C1 segment of cervical spinal cord (tissue), 14 donors: ENCODE results near the gene LIMK2.

Source experiments
- DNase-seq, 14 donors: peaks; one replicate each; lab custom pipeline; 2025; lab: John Stamatoyannopoulos, UW

LIMK2 gene

GRCh38 chr22:31272522-31273446, 60.7 kb downstream of the LIMK2 start:
- peak in 7 of 14 donors; percentile 17 to 47 (median 27) for DNase-seq

DNA sequence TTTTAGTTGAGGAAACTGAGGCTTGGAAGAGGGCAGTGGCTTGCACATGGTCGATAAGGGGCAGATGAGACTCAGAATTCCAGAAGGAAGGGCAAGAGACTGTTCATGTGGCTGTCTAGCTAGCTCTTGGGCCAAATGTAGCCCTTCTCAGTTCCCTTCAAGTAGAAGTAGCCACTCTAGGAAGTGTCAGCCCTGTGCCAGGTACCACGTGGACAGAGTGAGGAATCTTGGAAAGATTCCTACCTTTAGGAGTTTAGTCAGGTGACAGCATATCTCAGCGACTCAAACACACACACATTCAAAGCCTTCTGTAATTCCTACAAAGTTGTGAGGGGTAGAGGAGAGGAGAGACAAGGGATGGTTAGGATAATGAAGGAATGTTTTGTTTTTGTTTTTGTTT, 61.9 kb downstream of the LIMK2 start:
- DNase-seq: no peak

DNA sequence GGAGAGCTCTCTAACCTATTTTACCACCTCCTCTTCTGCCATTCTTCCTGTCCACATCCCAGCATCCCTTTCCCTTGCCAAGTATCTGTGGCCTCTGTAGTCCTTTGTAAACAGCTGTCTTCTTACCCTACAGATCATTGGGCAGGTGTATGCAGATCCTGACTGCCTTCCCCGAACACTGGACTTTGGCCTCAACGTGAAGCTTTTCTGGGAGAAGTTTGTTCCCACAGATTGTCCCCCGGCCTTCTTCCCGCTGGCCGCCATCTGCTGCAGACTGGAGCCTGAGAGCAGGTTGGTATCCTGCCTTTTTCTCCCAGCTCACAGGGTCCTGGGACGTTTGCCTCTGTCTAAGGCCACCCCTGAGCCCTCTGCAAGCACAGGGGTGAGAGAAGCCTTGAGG, 62.9 kb downstream of the LIMK2 start:
- no peak for DNase-seq

DNA sequence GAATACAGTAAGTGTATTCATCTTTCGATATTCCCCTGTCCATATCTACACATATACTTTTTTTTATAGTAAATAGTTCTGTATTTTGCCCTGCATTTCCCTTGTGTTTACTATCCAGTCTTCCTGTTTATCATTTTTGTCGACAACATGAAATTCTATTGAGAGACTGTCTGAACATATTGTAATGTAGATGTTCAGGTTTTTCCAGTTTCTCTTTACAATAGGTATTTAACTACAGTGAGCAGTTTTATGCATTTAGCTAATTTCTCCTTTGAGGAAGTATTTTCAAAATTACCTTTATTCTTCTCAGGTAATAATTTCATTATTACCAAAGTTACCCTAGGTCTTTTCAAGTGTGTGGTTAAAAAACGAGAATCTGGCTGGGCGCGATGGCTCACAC, 63.5 kb downstream of the LIMK2 start:
- no peak for DNase-seq

DNA sequence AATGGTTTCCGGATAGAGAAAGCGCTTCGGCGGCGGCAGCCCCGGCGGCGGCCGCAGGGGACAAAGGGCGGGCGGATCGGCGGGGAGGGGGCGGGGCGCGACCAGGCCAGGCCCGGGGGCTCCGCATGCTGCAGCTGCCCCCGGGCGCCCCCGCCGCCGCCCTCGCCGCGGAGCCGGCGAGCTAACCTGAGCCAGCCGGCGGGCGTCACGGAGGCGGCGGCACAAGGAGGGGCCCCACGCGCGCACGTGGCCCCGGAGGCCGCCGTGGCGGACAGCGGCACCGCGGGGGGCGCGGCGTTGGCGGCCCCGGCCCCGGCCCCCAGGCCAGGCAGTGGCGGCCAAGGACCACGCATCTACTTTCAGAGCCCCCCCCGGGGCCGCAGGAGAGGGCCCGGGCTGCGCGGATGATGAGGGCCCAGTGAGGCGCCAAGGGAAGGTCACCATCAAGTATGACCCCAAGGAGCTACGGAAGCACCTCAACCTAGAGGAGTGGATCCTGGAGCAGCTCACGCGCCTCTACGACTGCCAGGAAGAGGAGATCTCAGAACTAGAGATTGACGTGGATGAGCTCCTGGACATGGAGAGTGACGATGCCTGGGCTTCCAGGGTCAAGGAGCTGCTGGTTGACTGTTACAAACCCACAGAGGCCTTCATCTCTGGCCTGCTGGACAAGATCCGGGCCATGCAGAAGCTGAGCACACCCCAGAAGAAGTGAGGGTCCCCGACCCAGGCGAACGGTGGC, 64.5 kb downstream of the LIMK2 start:
- no peak for DNase-seq

DNA sequence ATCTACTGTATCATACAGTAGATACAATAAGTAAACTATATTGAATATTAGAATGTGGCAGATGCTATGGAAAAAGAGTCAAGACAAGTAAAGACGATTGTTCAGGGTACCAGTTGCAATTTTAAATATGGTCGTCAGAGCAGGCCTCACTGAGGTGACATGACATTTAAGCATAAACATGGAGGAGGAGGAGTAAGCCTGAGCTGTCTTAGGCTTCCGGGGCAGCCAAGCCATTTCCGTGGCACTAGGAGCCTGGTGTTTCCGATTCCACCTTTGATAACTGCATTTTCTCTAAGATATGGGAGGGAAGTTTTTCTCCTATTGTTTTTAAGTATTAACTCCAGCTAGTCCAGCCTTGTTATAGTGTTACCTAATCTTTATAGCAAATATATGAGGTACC, 65.6 kb downstream of the LIMK2 start:
- DNase-seq: no peak

- DNase-seq: no peak
Measured at GRCh38 chr22:31278151-31278621, 66.1 kb downstream of the LIMK2 start.

GRCh38 chr22:31278626-31279326, 66.7 kb downstream of the LIMK2 start:
- DNase-seq: no peak

- DNase-seq: no peak
Measured at GRCh38 chr22:31279327-31279669, 67.2 kb downstream of the LIMK2 start.

GRCh38 chr22:31279821-31280505, 67.9 kb downstream of the LIMK2 start:
- DNase-seq: no peak

DNA sequence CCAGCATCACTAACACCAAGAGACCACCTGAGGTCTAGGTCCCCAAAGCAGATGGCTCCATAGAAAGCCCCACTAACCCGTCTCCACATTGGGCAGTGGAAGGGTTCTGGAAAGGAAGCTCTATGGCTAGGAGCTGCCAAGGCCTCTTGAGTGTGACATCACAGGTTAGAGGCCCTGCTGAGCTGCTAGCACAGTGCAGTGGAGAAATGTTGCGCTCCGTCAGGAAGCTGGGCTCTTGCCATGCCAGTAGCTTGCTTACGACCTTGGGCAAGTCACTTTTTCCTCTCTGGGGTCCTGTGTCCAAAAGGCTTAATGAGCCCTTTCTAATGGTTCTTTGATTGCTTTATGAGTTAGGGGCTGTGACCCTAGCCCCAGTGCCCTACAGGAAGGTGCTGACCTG, 69.6 kb downstream of the LIMK2 start:
- no peak for DNase-seq

GRCh38 chr22:31282748-31283468, 70.8 kb downstream of the LIMK2 start:
- DNase-seq: no peak

- DNase-seq: peak in 1 of 14 donors; percentile 41
Measured at GRCh38 chr22:31284281-31285155, 72.4 kb downstream of the LIMK2 start.

- DNase-seq: no peak
Measured at GRCh38 chr22:31286360-31287255, 74.5 kb downstream of the LIMK2 start.

DNA sequence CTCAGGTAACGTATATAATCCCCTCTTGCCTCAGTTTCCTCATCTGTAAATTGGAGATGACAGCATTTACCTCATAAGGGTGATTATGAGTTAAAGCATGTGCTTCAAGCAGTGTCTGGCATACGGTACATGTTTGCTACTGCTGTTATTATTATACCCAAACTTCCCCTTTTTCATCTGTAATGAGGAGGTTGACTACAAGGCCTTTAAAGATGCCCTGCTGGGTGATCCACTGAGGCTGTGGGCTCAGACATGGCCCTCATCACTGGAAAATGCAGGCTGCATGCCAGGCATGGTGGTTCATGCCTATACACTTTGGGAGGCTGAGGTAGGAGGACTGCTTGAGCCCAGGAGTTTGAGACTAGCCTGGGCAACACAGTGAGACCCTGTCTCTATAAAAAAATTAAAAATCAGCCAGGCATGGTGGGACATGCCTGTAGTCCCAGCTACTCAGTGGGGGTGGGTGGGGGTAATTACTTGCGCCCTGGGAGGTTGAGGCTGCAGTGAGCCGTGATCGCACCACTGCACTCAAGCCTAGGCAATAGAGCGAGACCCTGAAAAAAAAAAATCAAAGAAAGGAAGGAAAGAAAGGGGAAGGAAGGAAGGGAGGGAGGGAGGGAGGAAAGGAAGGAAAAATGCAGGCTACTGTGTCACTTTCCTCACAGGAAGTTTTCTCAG, 75.9 kb downstream of the LIMK2 start:
- DNase-seq: no peak

GRCh38 chr22:31288496-31289240, 76.6 kb downstream of the LIMK2 start:
- no peak for DNase-seq

DNA sequence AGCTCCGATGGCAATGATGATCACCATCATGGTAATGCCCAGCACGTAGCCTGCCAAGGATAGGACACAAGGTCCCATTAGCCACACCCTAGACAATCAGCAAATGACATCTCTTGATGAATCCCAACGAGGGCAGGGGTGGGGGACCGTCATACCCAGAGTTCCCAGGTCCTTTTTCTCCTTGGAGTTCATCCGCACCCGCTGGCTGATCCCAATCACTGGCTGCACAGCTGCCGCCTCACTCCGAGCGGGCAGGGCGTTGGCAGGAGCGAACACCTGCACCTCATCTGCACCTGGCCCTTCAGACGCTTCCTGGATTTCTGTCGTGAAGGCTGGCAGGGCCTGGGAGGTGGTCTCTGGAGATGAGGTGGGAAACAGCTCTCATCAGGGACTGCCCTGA, 77.2 kb downstream of the LIMK2 start:
- DNase-seq: peak in 1 of 14 donors; percentile 19
